H9 (cell line): Measurements from ENCODE around the gene C11orf21. TPM values are rescaled to one million over a fixed set of nuclear protein-coding genes. Genes with fewer than 3 reads are reported as not detected.

Experiments used
- DNase-seq: peaks from one replicate; pipeline ENCODE4 v3.0.0-alpha.2; 2017
- H2AFZ ChIP-seq: one replicate; pipeline ENCODE4 v1.6.1; 2013; ENCODE audit warnings: mild to moderate bottlenecking, low read length, control low read depth, moderate library complexity
- H2AK5ac ChIP-seq: 2 replicates; pipeline ENCODE4 v1.6.1; 2013; ENCODE audit warnings: low read length, control low read depth, mixed read lengths; ENCODE audit not compliant: insufficient read length
- H2BK120ac ChIP-seq: one replicate; pipeline ENCODE4 v1.6.1; 2013; ENCODE audit warnings: low read depth, mild to moderate bottlenecking, low read length, control low read depth, inconsistent platforms; ENCODE audit not compliant: poor library complexity, severe bottlenecking
- H2BK12ac ChIP-seq: 2 replicates; pipeline ENCODE4 v1.6.1; 2013; ENCODE audit warnings: low read length, control low read depth, mixed read lengths, low read depth; ENCODE audit not compliant: insufficient read length
- H2BK15ac ChIP-seq: 2 replicates; pipeline ENCODE4 v1.6.1; 2013; ENCODE audit warnings: low read depth, low read length, control low read depth
- H2BK20ac ChIP-seq: one replicate; pipeline ENCODE4 v1.6.1; 2013; ENCODE audit warnings: low read depth, mild to moderate bottlenecking, low read length, control low read depth, inconsistent platforms; ENCODE audit not compliant: poor library complexity, severe bottlenecking
- H2BK5ac ChIP-seq: 2 replicates; pipeline ENCODE4 v1.6.1; 2013; ENCODE audit warnings: low read length, control low read depth, mixed read lengths; ENCODE audit not compliant: insufficient read length
- H3K14ac ChIP-seq: 2 replicates; pipeline ENCODE4 v1.6.1; 2013; ENCODE audit warnings: low read length, control low read depth; ENCODE audit not compliant: insufficient read depth
- H3K18ac ChIP-seq: 2 replicates; pipeline ENCODE4 v1.6.1; 2013; ENCODE audit warnings: low read depth, mild to moderate bottlenecking, mixed read lengths, low read length, control low read depth; ENCODE audit not compliant: insufficient read length
- H3K23ac ChIP-seq: 2 replicates; pipeline ENCODE4 v1.6.1; 2013; ENCODE audit warnings: low read length, control low read depth, mixed read lengths, low read depth; ENCODE audit not compliant: insufficient read length
- H3K23me2 ChIP-seq: 2 replicates; pipeline ENCODE4 v1.6.1; 2013; ENCODE audit warnings: low read depth, mild to moderate bottlenecking, mixed read lengths, low read length, control low read depth; ENCODE audit not compliant: insufficient read length, poor library complexity, severe bottlenecking
- H3K27ac ChIP-seq: 2 replicates; pipeline ENCODE4 v1.5.1; 2013; ENCODE audit warnings: low read length, control low read depth, mixed read lengths, low read depth; ENCODE audit not compliant: insufficient read length
- H3K27me3 ChIP-seq: 2 replicates; pipeline ENCODE4 v1.6.1; 2013; ENCODE audit warnings: low read length, control low read depth, inconsistent platforms; ENCODE audit not compliant: insufficient read depth
- H3K4ac ChIP-seq: 2 replicates; pipeline ENCODE4 v1.6.1; 2013; ENCODE audit warnings: low read depth, mild to moderate bottlenecking, control low read depth, inconsistent platforms, low read length, moderate library complexity
- H3K4me1 ChIP-seq: 2 replicates; pipeline ENCODE4 v1.6.1; 2013; ENCODE audit warnings: low read length, control low read depth, inconsistent platforms; ENCODE audit not compliant: insufficient read depth
- H3K4me2 ChIP-seq: 2 replicates; pipeline ENCODE4 v1.6.1; 2013; ENCODE audit warnings: low read length, control low read depth, mixed read lengths; ENCODE audit not compliant: insufficient read length, insufficient read depth
- H3K56ac ChIP-seq: 2 replicates; pipeline ENCODE4 v1.6.1; 2013; ENCODE audit warnings: low read depth, mild to moderate bottlenecking, mixed read lengths, low read length, control low read depth; ENCODE audit not compliant: insufficient read length
- H3K79me1 ChIP-seq: 2 replicates; pipeline ENCODE4 v1.6.1; 2013; ENCODE audit warnings: low read depth, mild to moderate bottlenecking, moderate library complexity, low read length, control low read depth, inconsistent platforms; ENCODE audit not compliant: insufficient read depth, poor library complexity, severe bottlenecking
- H3K79me2 ChIP-seq: 2 replicates; pipeline ENCODE4 v1.6.1; 2013; ENCODE audit warnings: low read length, control low read depth, inconsistent platforms; ENCODE audit not compliant: insufficient read depth
- H3K9ac ChIP-seq: 2 replicates; pipeline ENCODE4 v1.6.1; 2013; ENCODE audit warnings: low read length, control low read depth, mixed read lengths; ENCODE audit not compliant: insufficient read length; ENCODE audit errors: extremely low read depth
- H3K9me3 ChIP-seq: one replicate; pipeline ENCODE4 v1.6.1; 2013; ENCODE audit warnings: low read depth, low read length, inconsistent platforms; ENCODE audit not compliant: control insufficient read depth
- H3T11ph ChIP-seq: one replicate; pipeline ENCODE4 v1.6.1; 2013; ENCODE audit warnings: mild to moderate bottlenecking, low read length, control low read depth, inconsistent platforms
- H4K20me1 ChIP-seq: one replicate; pipeline ENCODE4 v1.6.1; 2013; ENCODE audit not compliant: control insufficient read depth, insufficient read length, insufficient read depth
- H4K5ac ChIP-seq: 2 replicates; pipeline ENCODE4 v1.6.1; 2013; ENCODE audit warnings: low read depth, mild to moderate bottlenecking, mixed read lengths, low read length, control low read depth; ENCODE audit not compliant: insufficient read length
- H4K8ac ChIP-seq: replicated peaks from 2 replicates; pipeline ENCODE4 v1.6.1; 2013; ENCODE audit warnings: low read length, control low read depth, mixed read lengths, low read depth; ENCODE audit not compliant: insufficient read length
- H4K91ac ChIP-seq: 2 replicates; pipeline ENCODE4 v1.6.1; 2013; ENCODE audit warnings: low read depth, mild to moderate bottlenecking, moderate library complexity, mixed read lengths, low read length, control low read depth; ENCODE audit not compliant: insufficient read length
- H3K27ac Mint-ChIP-seq, 3 experiments: 2 replicates in 2 of 3; 3 replicates in 1 of 3; pipeline ENCODE4 v1.8.0; 2020 to 2021; ENCODE audit warnings: mixed read lengths in 3 of 3, mild to moderate bottlenecking in 1 of 3, moderate library complexity in 1 of 3
- H3K27me3 Mint-ChIP-seq: 2 replicates; pipeline ENCODE4 v1.8.0; 2021; ENCODE audit warnings: low read depth, mild to moderate bottlenecking, moderate library complexity, mixed read lengths
- H3K36me3 Mint-ChIP-seq, 3 experiments: 2 replicates in 2 of 3; 3 replicates in 1 of 3; pipeline ENCODE4 v1.8.0; 2020 to 2021; ENCODE audit warnings: low read depth in 3 of 3, mixed read lengths in 3 of 3; ENCODE audit not compliant: insufficient read depth in 1 of 3
- H3K4me1 Mint-ChIP-seq, 2 experiments: 2 replicates each; pipeline ENCODE4 v1.8.0; 2020; ENCODE audit warnings: mixed read lengths in 2 of 2
- H3K4me3 Mint-ChIP-seq, 2 experiments: 2 replicates in 1 of 2; 3 replicates in 1 of 2; pipeline ENCODE4 v1.8.0; 2020 to 2021; ENCODE audit warnings: mild to moderate bottlenecking in 2 of 2, mixed read lengths in 2 of 2, moderate library complexity in 1 of 2
- H3K9me3 Mint-ChIP-seq, 2 experiments: 2 replicates in 1 of 2; 3 replicates in 1 of 2; pipeline ENCODE4 v1.8.0; 2020; ENCODE audit warnings: mild to moderate bottlenecking in 2 of 2, mixed read lengths in 2 of 2, moderate library complexity in 1 of 2
- CTCF ChIP-seq: fragments of 200-600 bp; sonication (generic); conservative IDR thresholded peaks from 3 replicates; pipeline ENCODE4 v1.8.0; 2021; ENCODE audit warnings: antibody characterized with exemption, mild to moderate bottlenecking
- WGBS: extraction: QIAGEN DNeasy Blood & Tissue Kit; methylation state at CpG from one replicate; pipeline ENCODE4 v1.1.7; 2013; ENCODE audit warnings: missing lambda C conversion rate, low lambda C conversion rate, mixed read lengths; ENCODE audit not compliant: insufficient read length; ENCODE audit errors: extremely low coverage; 5-methylcytosine and 5-hydroxymethylcytosine counted together
- total RNA-seq: library from RNA; stranded (reverse); gene quantifications from 2 replicates; pipeline ENCODE4 v1.2.1, GENCODE V29; 2021

C11orf21 gene
- total RNA-seq, 1 experiment from 2014 or later, result not detected

GRCh38 chr11:2300290-2300935 is 1.3 kb downstream of the C11orf21 start:
- H3K79me1 ChIP-seq, result no peaks in the 10 kb centered on the region

More at GRCh38 chr11:2300290-2300935, 1.3 kb downstream of the C11orf21 start:
- H3K9me3 ChIP-seq, result no peaks in the 10 kb centered on the region
- H4K8ac ChIP-seq, result no peak overlapping the region
- no peak overlapping the region for H3K56ac ChIP-seq
- H3K36me3 Mint-ChIP-seq, result no peaks in the 10 kb centered on the region
- no peak overlapping the region for H2BK5ac ChIP-seq
- no peaks in the 10 kb centered on the region for H4K20me1 ChIP-seq
- no peak overlapping the region for H2BK15ac ChIP-seq
- H3K27me3 ChIP-seq, result no peaks in the 10 kb centered on the region; the same call in 1 of the 2 replicates
- no peak overlapping the region for H3T11ph ChIP-seq
- TF ChIP-seq CTCF, result no peak
- no peak for DNase-seq
- no peak overlapping the region for H3K23ac ChIP-seq
- no peak overlapping the region for H3K14ac ChIP-seq
- H3K18ac ChIP-seq, result no peak overlapping the region
- H3K27ac ChIP-seq, result no peak overlapping the region
- peaks cover 18% of the 10 kb centered on the region for H3K27me3 Mint-ChIP-seq
- no peak overlapping the region for H4K91ac ChIP-seq
- no peak overlapping the region for H4K5ac ChIP-seq
- H3K4me3 Mint-ChIP-seq, result no peak overlapping the region
- H3K9ac ChIP-seq, result no peak overlapping the region
- no peak overlapping the region for H2AFZ ChIP-seq
- no peak overlapping the region for H2AK5ac ChIP-seq
- no peaks in the 10 kb centered on the region for H3K9me3 Mint-ChIP-seq
- H2BK20ac ChIP-seq, result no peak overlapping the region
- H3K4me1 ChIP-seq, result no peaks in the 10 kb centered on the region
- no peaks in the 10 kb centered on the region for H3K4me1 Mint-ChIP-seq
- H2BK12ac ChIP-seq, result no peak overlapping the region
- WGBS, result no CpG with 5 or more reads among the region's 19 CpGs
- H3K4me2 ChIP-seq, result no peak overlapping the region
- no peaks in the 10 kb centered on the region for H3K23me2 ChIP-seq
- no peak overlapping the region for H3K27ac Mint-ChIP-seq
- no peaks in the 10 kb centered on the region for H3K79me2 ChIP-seq
- H3K4ac ChIP-seq, result no peak overlapping the region
- H2BK120ac ChIP-seq, result no peak overlapping the region
